ENCODE results near the gene VEPH1.
"Not testable (repeated sequence)": the region's sequence is repeated elsewhere in the genome, so short reads cannot be mapped to it uniquely, and the experiment has no call there.

The VEPH1 gene

GRCh38 chr3:157369727-157370421 is 133.3 kb downstream of the VEPH1 start:
- Histone ChIP-seq H3K27ac (no peak overlapping the region), H3K4me3 (no peak overlapping the region)

GRCh38 chr3:157368171-157368570 is 135.0 kb downstream of the VEPH1 start:
- Histone ChIP-seq H3K27ac (no peak overlapping the region), H3K4me3 (no peak overlapping the region)

GRCh38 chr3:157363393-157363792 is 139.8 kb downstream of the VEPH1 start:
- Histone ChIP-seq H3K27ac (no peak overlapping the region), H3K4me3 (no peak overlapping the region)

GRCh38 chr3:157362348-157362747 is 140.9 kb downstream of the VEPH1 start:
- Histone ChIP-seq H3K4me3 (no peak overlapping the region), H3K27ac (no peak overlapping the region)

- Histone ChIP-seq H3K4me3 (no peak overlapping the region), H3K27ac (no peak overlapping the region)
These were observed 143.2 kb downstream of the VEPH1 start for GRCh38 chr3:157360044-157360443.

GRCh38 chr3:157356541-157356940 is 146.7 kb downstream of the VEPH1 start:
- H3K4me3 ChIP-seq = no peak overlapping the region
- H3K27ac ChIP-seq = no peak overlapping the region

- no peak overlapping the region for H3K4me3 ChIP-seq
These were observed 147.9 kb downstream of the VEPH1 start for GRCh38 chr3:157355276-157355675.

GRCh38 chr3:157354722-157355121 is 148.5 kb downstream of the VEPH1 start:
- no peak overlapping the region for H3K27ac ChIP-seq

More at GRCh38 chr3:157355276-157355675, 147.9 kb downstream of the VEPH1 start:
- H3K27ac ChIP-seq = no peak overlapping the region

GRCh38 chr3:157354254-157354653 is 149.0 kb downstream of the VEPH1 start:
- H3K27ac ChIP-seq = no peak overlapping the region

More at GRCh38 chr3:157354722-157355121, 148.5 kb downstream of the VEPH1 start:
- no peak overlapping the region for H3K4me3 ChIP-seq

GRCh38 chr3:157353652-157354051 is 149.6 kb downstream of the VEPH1 start:
- H3K27ac ChIP-seq = no peak overlapping the region
- H3K4me3 ChIP-seq = no peak overlapping the region

More at GRCh38 chr3:157354254-157354653, 149.0 kb downstream of the VEPH1 start:
- no peak overlapping the region for H3K4me3 ChIP-seq

GRCh38 chr3:157351981-157352380 is 151.2 kb downstream of the VEPH1 start:
- Histone ChIP-seq H3K4me3 (no peak overlapping the region), H3K27ac (no peak overlapping the region)

- not testable (repeated sequence) for H3K27ac ChIP-seq, H3K4me3 ChIP-seq
These were observed 152.6 kb downstream of the VEPH1 start for GRCh38 chr3:157350651-157351050.

- not testable (repeated sequence) for H3K27ac ChIP-seq, H3K4me3 ChIP-seq
These were observed 154.7 kb downstream of the VEPH1 start for GRCh38 chr3:157348304-157349075.

GRCh38 chr3:157347577-157348303 is 155.5 kb downstream of the VEPH1 start:
- H3K4me3 ChIP-seq = no peak overlapping the region

GRCh38 chr3:157336252-157337009 is 166.8 kb downstream of the VEPH1 start:
- no peak overlapping the region for H3K4me3 ChIP-seq
- H3K27ac ChIP-seq = no peak overlapping the region

More at GRCh38 chr3:157347577-157348303, 155.5 kb downstream of the VEPH1 start:
- H3K27ac ChIP-seq = no peak overlapping the region

- H3K4me3 ChIP-seq = no peak overlapping the region
These were observed 167.8 kb downstream of the VEPH1 start for GRCh38 chr3:157335233-157336076.

GRCh38 chr3:157333551-157333991 is 169.6 kb downstream of the VEPH1 start:
- H3K4me3 ChIP-seq = no peak overlapping the region
- H3K27ac ChIP-seq = no peak overlapping the region

More at GRCh38 chr3:157335233-157336076, 167.8 kb downstream of the VEPH1 start:
- no peak overlapping the region for H3K27ac ChIP-seq

GRCh38 chr3:157330206-157330605 is 173.0 kb downstream of the VEPH1 start:
- Histone ChIP-seq H3K27ac (peak overlapping the region in 1 of 21 experiments; percentile 31), H3K4me3 (no peak overlapping the region)

GRCh38 chr3:157329551-157329950 is 173.7 kb downstream of the VEPH1 start:
- Histone ChIP-seq H3K4me3 (no peak overlapping the region), H3K27ac (peak overlapping the region in 2 of 21 experiments; percentile 7 to 31)
